ENCODE results near the gene WHRN.

WHRN gene

DNA sequence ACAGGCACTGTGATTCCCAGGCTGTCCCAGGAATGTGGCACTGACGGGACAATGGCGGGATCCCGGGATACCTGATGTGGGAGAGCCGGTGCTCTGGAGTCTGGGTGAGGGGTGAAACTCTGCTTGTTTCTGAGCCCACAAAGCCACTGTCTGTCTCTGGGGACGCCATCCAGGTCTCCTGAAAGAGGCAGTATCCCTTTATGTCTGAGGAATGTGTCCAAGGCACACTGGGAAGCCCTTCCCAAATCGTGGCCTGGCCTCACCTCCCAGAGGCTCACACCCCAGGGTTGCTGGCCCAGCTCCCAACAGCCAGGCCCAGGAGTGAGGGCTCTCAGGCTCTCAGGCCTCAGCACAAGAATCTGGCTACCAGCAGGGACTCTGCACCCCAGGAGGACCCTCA lies 148.5 kb downstream of the WHRN start:
- POLR2A ChIA-PET = no interaction called here
- no peak for DNase-seq (ENCODE audit: extremely low spot score)
- TF ChIP-seq L3MBTL2 (conservative IDR thresholded peaks at IDR 0.05) = no peak
- TF ChIP-seq FOXK2 (IDR thresholded peaks at IDR 0.05) = no peak
- CTCF ChIA-PET = no interaction called here

DNA sequence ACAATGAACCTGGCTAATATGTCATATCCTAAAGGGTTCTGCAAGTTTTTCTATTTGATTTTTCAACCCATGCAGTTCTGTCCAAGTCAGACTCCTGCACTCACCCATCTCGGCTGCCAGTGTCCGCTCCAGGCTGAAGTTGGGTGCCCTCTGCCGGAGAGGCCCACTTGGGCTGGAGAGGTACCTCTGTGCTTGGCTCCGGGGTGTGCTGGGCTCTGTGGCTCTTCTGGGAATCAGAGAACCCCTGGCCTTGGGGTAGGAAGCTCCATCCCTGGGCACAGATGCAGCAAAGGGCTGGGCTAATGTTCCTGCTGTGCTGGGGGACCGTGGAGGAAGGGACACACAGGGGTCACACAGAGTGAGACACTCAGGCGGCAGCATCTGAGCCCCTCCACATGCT lies 149.5 kb downstream of the WHRN start:
- TF ChIP-seq FOXM1 (IDR thresholded peaks at IDR 0.05; ENCODE audit: borderline replicate concordance) = no peak
- TF ChIP-seq NFRKB (IDR thresholded peaks at IDR 0.05) = no peak
- no peak for TF ChIP-seq FOXA1 (IDR thresholded peaks at IDR 0.05)
- TF ChIP-seq BHLHE40 (IDR thresholded peaks at IDR 0.05; ENCODE audit: borderline replicate concordance) = no peak
- no peak for TF ChIP-seq L3MBTL2 (conservative IDR thresholded peaks at IDR 0.05)
- ChIA-PET POLR2A (interaction anchor here (0.9 kb wide), 1 partner anchor 232 kb away, joined by 3 read pairs; the partner anchor contains the start of gene ATP6V1G1), CTCF (interaction anchor here (0.5 kb wide), 1 partner anchor 241 kb away, joined by 4 read pairs; no protein-coding TSS in a partner anchor)
- no peak for DNase-seq (ENCODE audit: extremely low spot score)

All from HEK293T (cell line).